ENCODE results near the gene COL2A1.

COL2A1 gene

DNA sequence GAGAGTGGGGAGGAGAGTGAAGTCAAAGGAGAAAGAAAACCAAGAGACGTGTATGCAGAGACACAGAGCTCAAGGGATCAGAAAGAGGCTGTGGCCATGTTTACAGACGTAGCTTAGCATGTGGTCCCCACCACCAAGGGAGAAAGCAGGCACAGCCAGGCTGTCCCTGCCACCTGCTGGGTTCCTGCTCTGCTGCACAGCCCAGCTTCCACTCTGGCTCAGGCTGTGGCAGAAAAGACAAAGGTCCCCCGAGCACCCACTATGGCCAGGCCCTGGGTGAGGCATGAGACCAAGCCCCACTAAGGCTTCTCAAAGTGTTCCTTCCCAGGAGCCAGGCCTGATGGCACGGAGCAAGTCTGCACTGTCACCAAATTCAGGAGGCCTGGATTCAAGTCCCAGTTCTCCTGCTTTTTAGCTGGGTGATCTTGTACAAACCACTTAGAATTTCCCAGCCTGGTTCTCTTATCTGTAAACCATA is 25.9 kb upstream of the COL2A1 start:
- no peak for DNase-seq (ENCODE audit: low read depth)

DNA sequence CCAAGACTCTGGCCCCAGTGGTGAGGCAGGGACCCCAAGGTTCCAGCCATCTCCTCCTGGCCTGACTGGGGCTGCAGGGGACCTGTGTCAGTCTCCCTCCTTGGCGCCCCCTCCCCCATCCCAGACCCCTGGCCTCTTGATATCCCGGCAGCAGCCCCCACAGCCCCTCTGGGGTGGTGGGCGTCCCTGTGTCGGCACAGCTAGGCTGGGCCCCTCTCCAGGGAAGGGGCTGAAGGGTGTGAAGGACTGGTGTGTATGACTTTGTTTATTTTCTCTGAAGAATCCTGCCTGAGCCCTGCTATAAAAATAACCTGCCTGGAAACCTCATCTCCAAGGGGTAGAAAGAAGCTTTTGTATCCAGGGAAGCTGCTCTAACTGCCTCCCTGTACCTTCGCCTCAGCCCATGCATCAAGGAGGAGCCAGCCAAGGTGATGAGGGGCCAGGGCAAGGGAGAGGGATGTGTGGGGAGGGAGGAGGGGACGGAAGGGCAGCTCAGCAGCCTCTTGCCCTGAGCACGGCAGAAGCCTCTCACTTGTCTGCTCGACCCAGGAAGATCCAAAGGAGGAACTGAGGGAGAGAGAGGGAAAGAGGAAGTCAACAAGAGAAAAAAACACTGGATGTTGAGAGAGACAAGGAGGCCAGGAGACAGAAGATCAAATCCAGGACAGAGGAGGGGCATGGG is 25.4 kb upstream of the COL2A1 start:
- DNase-seq (ENCODE audit: low read depth) = no peak

DNA sequence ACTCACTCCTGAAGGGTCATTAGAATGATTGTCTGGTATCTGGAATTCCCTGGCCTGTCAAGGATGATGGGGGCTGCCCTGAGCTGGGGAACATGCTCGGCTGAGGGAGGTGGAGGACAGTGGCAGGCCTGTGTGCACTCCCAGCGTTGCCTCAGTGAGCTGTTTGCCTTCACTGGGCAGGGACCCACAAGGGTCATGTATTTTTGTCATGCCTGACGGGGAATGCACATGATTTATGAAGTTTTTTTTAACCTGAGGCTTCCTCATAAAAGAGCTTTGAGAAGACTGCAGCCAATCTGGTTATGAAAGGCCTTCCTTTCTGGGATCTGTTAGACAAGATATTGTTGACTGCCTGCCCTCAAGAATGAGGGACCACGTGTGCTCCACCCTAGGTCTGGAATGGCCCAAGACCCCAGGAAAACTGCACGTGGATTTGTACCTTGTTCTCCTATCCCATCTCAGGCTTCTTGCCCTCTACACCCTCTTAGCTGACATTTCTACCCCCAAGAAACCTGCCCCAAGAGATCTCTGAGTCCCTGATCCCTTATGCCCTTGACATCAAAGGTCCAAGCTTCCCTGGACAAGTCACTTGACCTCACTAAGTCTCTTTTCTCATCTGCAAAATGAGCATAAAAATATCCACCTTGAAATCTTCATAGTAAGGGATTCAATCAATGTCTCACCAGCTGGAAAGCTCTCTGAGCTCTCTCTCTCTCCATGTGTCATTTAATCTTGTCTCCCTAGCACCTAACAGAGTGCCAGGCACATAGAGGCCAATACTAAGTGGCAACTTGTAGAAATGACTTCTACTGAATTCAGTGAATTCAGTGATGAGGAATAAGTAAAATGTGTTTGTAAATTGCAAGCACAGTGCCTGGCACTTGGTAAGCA is 24.5 kb upstream of the COL2A1 start:
- DNase-seq (ENCODE audit: low read depth) = no peak

DNA sequence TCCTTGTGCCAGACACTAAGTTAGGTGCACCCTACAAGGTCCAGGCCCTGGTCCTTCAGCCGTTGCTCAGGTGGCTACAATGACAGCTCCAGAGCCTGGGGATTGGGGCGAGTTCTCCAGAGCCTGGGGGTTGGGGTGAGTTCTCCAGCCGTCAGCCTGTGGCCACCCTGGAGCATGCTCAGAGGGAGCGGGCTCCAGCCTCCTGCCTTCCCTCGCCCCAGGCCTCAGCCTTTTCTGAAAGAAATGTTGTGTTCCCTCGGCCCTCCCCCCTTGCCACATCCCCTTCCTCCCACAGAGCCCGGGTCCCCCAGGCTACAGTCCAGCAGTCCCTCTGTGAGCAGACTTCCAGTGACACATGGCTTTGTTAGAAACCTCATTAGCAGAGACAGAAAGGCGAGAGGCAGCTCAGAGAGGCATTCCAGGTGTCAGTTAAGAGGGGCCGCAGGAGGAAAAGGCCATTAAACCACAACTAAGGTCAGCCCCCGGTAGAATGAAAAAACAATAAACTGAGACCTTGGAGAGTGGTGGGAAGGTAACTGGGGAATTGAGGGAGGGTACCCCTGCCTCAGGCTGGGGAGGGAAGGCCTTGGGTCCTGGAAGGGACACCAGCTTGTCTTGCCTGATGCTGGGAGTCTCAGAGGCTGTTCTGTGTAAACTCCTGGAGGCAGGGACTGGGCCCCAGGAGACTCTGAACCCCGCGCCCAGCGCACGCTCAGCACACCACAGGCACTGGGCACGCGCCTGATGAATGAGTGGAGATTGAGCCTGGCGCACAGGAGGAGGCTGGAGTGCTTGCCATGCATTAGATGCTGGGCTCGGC is 23.1 kb upstream of the COL2A1 start:
- DNase-seq (ENCODE audit: low read depth) = no peak

DNA sequence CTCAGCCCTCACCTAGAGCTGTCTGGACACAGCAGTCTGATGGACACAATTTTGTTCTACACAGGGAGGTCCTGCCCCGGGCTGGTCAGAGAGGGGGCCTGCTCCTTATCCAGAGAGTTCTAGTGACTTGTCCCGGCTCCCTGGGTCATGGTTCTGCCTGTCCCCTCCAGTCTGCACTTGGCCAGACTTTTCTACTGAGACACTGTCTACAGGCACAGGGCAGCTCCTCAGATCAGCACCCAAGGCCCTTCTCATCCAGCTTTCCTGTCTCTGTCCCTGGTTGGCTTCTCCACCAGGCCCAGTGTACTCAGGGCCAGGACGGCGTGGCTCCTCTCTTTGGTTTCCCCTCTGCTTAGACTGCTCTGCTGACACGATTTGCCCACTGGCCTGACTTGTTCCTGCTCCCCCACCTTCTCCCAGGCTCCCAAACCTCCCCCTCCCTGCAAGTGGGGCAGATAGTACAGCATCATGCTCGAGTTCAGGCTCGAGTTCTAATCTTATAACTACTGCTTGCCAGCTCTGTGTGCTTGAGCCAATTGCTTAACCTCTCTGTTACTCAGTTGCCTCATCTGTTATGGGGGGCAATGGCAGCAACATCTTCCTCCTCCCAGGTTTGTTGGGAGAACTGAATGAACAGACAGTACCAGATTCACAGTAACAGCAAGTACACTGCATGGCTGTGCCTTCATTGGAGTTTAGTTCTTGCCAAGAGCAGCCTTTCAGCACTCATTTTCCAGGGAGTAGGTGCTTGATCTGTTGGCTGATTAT is 22.0 kb upstream of the COL2A1 start:
- DNase-seq (ENCODE audit: low read depth) = no peak

DNA sequence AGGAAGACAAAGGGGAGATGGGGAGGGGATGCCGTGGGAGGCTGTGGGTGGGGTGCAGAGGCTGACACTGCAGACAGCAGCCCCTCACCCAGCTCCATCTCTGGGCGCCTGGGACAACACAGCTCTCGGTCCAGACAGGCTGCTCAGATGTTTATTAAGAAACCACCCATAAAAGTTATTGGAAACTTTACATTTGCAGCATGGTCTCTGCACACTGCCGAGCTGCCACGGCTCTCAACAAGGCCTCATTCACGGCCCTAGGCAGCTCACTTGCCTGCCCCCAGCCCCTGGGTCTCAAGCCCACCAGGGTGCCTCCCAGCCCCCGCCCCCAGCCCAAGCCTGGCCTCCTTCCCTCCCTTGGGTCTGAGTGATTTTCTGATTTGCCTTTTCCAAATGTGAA is 21.0 kb upstream of the COL2A1 start:
- no peak for DNase-seq (ENCODE audit: low read depth)

DNA sequence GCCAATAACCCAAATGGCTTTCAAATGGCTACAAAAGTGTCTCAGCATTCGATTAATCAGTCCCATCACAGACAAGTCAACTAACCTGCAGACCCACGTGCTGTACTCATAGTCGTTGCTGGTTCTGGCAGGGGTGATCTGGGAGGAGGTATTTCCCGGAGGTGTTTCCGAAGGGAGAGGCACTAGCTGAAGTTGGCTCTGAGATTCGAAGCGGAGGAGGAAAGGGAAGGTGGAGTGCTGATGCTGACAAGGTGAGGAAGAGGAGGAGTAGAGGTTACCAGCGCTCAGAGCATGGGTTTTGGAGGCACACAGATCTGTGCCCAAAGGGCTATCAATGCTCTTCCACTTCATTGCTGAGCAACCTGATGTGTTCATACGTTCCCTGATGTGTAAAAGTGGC is 20.5 kb upstream of the COL2A1 start:
- no peak for DNase-seq (ENCODE audit: low read depth)

DNA sequence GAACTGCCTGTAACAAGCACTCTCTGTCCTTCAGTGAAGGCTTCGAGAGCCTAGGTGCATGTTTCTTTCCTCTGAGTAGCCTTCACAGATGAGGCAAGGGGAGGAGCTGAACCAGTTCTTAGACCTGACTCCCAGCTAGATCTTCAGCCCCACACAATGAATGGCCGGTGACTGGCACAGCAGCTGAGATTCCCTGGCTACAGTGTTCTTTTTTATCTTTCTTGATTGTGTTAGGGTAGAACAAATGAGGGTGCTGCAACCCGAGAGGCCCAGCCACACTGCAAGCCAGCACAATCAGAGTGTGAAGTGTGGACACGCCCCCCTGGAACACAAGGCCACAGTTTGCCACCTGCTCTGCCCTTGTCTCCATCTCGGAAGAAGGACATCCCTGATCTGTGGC is 19.1 kb upstream of the COL2A1 start:
- DNase-seq (ENCODE audit: low read depth) = no peak

DNA sequence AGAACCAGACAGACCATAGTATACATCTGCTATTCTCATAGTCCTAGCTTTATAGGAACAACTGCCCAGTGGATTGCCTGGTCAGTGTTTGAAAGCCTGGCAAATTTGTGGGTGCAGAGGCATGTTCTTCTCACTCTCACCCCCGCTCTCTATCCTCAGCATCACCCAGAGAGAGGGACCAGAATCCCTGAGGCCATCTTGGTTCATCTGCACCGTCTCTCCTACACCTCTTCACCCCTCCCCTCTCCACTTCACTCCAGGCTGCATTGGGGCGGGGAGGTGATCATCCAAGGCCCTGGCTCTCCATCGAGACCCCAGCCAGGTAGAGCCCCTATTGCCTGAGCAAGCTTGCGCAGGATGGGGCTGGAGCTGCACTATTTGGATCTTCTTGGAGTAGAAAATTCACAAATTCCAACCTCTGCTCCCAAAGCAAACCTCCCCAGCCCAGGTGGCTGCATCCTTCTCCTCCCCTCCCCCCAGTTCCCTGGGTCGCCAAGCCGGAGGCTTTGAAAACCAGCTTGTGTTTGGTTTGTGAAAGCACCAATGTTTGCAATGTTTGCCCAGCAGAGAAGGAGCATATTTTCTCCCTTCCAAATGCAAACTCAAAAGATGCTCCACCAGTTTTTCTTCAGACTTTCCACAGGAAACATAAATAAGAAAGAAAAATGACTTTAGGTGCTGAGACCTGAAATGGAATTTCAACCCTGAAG is 18.6 kb upstream of the COL2A1 start:
- DNase-seq (ENCODE audit: low read depth) = no peak

DNA sequence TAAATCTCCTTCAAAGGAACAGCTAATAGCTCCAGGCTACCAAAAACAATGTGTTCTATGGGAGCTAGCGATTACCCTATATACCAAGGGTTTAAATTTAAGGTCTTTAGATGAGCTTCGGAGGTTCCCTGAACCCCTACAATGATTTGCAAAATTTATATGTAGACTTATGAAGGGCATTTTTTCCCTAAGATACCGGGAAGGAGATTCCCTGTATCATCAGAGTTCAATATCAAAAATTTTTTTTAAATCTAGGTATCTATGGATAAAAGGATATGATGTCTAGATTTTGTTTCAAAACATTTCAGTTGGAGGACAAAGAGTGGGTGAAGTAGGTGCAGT is 17.9 kb upstream of the COL2A1 start:
- DNase-seq (ENCODE audit: low read depth) = no peak

DNA sequence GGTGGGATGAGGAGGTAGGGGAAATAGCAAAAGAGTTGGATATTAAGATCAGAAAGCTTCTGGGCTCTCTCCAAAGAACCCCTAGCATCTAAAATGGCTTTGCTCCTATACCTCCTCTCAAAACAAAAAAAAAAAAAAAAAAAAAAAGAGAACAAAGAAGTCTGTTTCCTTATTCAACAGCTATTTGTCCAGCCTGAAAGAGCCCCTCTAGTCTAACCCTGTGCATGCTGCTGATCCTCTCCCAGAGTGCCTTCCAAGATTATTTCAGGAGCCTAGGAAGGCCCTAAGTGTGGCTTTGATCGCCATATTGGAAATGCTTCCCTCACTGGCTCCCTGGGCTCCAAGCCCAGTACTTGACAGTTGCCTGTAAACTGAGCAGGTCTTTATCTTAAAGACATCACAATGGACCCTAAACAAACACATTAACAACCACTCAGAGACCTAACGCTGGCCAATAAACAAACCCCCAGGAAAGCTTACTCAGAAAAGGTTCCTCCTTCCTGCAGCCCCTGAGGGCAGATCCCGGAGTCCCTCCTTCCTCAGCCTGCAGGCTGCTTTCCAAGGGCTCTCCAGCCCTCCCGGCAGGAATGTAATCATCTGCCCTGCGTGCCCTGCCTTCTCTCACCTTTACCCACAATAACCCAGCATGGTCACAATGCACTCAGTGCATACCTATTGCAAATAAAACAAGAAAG is 17.4 kb upstream of the COL2A1 start:
- no peak for DNase-seq (ENCODE audit: low read depth)

DNA sequence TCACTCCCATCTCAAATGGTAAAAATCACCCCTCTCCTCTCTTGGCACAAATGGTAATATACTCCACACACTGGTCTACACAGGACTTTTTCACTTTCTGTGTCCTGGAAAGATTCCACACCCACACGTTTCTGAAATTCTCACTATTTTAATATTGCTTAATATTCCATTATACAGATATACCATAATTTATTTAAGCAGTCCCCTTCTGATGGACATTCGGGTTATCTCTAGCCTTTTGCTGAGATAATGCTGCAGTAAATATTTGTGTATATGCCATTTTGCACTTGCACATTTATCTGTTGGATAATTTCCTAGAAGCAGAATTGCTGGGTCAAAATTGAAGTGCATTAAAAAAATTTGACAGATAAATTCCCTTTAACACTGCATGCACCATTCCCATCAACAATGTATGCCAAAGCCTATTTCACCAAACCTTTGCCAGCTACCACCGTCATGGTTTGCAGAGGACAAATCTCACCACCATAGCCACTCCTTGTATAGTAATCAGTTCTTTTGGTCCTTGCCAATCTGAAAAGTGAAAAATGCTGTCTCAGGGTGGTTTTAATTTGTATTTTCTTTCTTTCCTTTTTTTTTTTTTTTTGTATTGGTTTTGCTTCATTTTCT is 15.5 kb upstream of the COL2A1 start:
- no peak for DNase-seq (ENCODE audit: low read depth)

DNA sequence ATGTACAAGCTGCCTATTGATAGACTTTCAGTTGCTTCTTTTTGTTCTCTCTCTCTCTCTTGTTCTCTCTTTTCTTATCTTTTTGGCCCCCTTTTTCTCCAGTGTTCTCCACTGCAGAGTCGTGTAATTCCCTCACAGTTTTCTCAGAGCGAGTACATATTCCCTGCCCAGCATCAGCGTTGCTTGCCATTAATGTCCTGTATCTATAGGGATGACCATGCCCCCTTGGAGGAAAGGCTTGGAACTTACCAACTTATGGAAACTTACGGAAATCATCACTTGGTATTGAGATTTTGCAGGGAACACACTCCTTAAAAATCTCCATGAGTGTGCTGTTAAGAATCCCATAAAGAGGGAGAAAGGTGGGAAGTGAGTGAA is 14.3 kb upstream of the COL2A1 start:
- DNase-seq (ENCODE audit: low read depth) = no peak

DNA sequence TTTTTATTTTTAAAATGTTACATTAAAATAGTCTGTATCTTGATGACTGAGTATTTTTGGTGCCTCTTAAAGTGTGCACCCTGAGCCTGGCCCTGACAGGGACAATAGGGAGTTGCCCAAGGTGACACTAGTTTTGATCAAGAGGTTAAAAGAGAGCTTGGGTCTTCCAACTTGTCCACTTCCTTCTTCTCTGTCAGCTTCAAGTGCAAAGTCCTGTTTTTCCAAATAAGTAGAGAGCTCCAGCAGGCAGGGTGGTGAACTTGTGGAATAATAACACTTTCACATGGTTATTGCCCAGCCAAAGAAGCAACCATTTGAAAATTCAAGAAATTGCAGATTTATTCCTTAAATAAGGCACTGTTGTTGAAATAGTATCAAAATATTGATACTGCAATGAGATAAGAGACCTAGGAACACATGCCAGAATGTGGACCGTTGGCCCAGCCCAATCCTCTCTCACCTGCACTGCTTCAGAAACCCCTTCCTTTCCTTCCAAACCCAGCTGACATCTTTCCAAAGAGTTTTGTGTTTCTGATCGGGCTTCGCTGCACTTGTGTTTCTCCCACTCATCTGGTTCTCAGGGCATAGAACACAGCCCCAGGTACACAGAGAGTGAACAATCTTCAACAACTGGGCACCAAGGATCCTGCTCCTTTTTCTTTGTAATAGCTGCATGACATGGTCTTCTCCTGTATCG is 13.8 kb upstream of the COL2A1 start:
- no peak for DNase-seq (ENCODE audit: low read depth)

DNA sequence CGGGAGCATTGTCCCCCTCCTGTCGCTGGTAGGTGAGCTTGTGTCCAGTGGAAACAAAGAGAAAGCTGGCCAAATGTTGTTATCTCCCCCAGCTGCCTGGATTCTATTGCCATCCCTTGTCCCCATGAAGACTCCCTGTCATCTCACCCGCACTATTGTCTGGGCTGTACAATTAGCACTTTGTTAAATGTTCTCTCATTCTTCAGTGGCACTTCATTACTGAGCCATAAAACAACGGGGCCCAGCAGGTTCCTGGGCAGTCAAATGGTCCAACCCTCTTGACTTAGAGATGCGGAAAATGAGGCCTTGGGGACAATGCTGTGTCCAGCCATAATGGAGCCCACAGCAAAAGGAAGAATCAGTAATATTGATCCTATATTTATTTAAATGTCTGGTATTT is 13.2 kb upstream of the COL2A1 start:
- no peak for DNase-seq (ENCODE audit: low read depth)

DNA sequence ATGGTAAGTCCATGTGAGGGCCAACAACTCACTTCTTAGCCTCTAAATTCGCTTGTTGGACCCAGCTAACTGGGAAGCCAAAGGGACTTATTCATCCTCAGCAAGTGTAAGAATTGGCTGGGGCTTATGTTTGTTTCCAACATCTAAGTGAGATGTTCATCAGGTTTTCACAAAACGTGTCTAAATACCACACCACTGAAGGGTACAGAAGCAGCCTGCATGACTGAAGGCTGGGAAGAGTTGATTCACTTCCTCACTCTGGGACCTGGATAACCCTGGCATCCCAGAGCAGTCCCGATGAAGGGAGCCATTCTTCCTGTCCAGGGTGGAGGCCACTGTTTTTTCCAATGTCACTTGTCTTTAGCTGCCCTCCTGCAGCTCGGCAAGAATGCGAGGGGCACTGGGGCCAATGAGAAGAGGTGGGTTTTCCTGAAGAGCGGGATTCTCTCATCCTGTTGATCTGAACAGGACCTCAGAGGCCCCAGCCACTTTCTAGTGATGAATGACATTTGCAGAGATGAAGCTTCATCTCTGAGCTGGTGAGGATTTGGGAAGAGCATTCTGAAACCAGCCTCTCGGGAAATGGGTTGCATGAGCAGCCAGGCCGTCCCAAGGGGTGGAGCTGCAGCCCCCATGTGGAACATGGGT is 12.2 kb upstream of the COL2A1 start:
- no peak for DNase-seq (ENCODE audit: low read depth)

DNA sequence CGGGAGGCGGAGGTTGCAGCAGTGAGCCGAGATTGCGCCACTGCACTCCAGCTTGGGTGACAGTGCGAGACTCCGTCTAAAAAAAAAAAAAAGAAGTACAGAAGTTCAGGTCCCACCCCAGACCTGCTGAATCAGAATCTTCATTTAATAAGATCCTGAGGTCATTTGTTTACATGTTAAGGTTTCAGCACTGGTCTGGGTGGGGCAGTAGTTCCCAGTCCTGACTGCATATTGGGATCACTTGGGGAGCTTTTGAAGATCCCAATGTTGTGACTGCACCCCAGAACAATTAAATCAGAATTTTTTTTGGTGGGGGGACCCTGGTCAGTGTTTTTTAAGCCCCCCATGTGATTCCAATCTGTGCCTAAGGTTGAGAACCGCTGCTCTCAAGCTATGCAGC is 11.7 kb upstream of the COL2A1 start:
- DNase-seq (ENCODE audit: low read depth) = no peak

DNA sequence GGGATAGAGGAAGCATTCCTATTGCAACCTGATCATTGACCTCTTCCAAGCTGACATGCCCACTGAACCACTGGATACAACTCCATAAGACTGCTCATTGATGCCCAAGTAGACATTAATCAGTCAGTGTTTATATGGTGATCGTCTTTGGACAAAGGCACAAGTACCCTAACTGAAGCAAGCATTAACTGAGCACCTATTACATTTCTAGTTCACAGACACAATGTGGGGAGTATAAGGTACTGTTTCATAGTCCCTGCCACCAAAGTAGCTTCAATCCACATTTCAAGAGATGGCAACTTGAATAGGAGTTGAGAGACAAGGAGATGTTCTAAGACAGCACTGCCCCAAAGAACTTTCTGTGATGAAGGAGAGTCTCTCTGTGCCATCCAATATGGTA is 10.9 kb upstream of the COL2A1 start:
- no peak for DNase-seq (ENCODE audit: low read depth)

DNA sequence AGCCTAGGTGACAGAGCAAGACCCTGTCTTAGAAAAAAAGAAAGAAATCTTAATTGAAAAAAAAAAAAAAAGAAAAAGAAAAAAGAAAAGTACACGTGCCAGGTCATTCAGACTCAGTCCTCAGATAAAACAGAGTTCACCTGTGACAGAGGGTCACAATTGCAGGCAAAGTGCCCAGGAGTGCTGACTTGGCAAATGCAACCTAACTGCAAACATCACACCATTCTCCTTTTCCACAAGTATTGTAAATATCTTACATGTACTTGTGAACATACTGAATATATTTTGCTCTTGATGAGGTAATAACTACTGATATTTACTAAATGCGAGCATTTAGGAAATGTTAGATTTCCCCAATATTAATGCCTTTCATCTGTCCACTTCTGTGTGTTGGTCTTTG is 9.0 kb upstream of the COL2A1 start:
- DNase-seq (ENCODE audit: low read depth) = no peak
